Endothelial cell of umbilical vein (primary cell): ENCODE results near the gene CASK.

Source experiments
- CTCF ChIP-seq, 2 donors: IDR thresholded peaks; 1 replicate in 1 of 2; 2 replicates in 1 of 2; pipeline ENCODE4 v1.5.1; 2011; ENCODE audit warnings: low read length in 2 of 2, mild to moderate bottlenecking in 2 of 2, moderate library complexity in 2 of 2, control low read depth in 1 of 2, inconsistent platforms in 1 of 2, low read depth in 1 of 2; ENCODE audit not compliant: insufficient read depth in 1 of 2; ENCODE audit errors: extremely low read depth in 1 of 2
- EZH2 ChIP-seq: IDR thresholded peaks from 2 replicates; pipeline ENCODE4 v1.6.1; 2012; ENCODE audit warnings: borderline replicate concordance, low read depth, mild to moderate bottlenecking, moderate library complexity, low read length, inconsistent platforms; ENCODE audit not compliant: severe bottlenecking
- MYC ChIP-seq: IDR thresholded peaks from one replicate; pipeline ENCODE4 v1.6.1; 2011; ENCODE audit warnings: mild to moderate bottlenecking, low read depth, low read length
- POLR2A ChIP-seq: IDR thresholded peaks from 2 replicates; pipeline ENCODE4 v1.6.1; 2012; ENCODE audit warnings: low read depth, mild to moderate bottlenecking, control low read depth, low read length
- POLR2AphosphoS5 ChIP-seq: IDR thresholded peaks from 2 replicates; pipeline ENCODE4 v1.6.1; 2012; ENCODE audit warnings: low read depth, mild to moderate bottlenecking, control low read depth, low read length, moderate library complexity; ENCODE audit not compliant: insufficient read depth

DNA sequence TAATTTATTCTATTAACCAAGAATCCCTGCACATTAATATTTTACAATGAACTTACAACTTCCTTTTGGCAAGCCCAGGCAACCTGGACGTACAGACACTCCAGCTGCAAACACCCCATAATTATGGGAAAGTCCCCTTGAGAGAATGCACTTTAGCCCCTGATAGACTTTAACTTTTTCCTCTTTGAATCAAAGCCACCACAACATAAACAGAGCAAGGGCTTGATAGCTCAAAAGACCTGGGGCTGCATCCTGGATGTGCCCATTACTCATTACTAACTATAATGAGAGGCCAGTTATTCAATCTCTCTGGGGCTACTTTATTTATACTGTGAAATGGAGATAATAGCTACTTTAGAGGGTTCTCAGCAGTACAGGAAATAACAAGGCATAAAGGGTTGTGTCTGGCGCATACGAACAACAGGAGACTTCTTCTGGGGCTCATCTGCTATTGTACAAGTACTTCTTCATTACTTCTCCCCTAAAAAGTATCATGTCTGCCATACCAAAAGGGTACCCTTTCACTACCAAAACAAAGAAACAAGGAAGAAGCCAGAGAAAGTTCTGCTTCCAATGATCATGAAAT is 54.9 kb downstream of the CASK start:
- no peak for TF ChIP-seq POLR2AphosphoS5
- no peak for TF ChIP-seq CTCF (IDR thresholded peaks at IDR 0.05; ENCODE audit: extremely low read depth in 1 of 2, insufficient read depth in 1 of 2, low read depth in 1 of 2, low read length in 2 of 2)
- TF ChIP-seq EZH2: no peak
- TF ChIP-seq POLR2A: no peak
- TF ChIP-seq MYC: no peak
